ENCODE results near the gene CRB1.
"Not testable (repeated sequence)": the region's sequence is repeated elsewhere in the genome, so short reads cannot be mapped to it uniquely, and the experiment has no call there.

Gene CRB1

DNA sequence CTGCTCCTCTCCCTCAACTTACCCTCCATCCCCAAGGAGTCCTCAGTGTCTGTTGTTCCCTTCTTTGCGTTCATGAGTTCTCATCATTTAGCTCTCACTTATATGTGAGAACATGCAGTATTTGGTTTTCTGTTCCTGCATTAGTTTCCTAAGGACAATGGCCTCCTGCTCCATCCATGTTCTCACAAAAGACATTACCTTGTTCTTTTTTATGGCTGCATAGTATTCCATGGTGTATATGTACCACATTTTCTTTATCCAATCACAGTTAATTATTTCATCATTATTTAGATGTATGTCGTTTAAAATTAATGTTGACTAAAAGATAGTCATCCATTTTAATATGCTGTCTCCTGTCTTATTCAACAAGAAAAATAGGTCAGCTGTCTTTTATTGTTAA lies 134.1 kb downstream of the CRB1 start:
- DNase-seq: no peak

GRCh38 chr1:197404774-197405173 lies 136.7 kb downstream of the CRB1 start:
- DNase-seq: not testable (repeated sequence)

GRCh38 chr1:197405614-197406013 lies 137.6 kb downstream of the CRB1 start:
- not testable (repeated sequence) for DNase-seq

DNA sequence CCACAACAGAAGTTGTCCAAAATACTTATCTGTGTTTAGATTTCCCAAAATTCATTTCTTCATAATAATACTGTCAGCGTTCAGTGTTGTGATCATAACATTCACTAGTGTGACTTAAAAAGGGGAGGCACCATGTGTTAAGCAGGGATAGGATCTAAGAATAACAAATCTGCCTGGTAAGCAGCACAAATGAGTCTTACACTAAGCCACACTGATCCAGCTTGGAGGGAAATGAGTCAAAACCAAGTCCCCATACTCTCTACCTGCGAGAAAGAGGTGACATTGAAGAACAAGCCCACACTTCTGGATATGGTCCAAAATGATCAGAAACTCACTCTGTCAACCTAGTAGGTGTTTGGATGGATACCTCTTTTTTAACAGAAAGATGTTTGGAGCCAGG lies 145.5 kb downstream of the CRB1 start:
- DNase-seq: no peak

GRCh38 chr1:197415221-197415620 lies 147.2 kb downstream of the CRB1 start:
- no peak for DNase-seq

GRCh38 chr1:197418693-197419092 lies 150.6 kb downstream of the CRB1 start:
- no peak for DNase-seq

- no peak for DNase-seq
Observed at GRCh38 chr1:197422993-197423392, 154.9 kb downstream of the CRB1 start.

DNA sequence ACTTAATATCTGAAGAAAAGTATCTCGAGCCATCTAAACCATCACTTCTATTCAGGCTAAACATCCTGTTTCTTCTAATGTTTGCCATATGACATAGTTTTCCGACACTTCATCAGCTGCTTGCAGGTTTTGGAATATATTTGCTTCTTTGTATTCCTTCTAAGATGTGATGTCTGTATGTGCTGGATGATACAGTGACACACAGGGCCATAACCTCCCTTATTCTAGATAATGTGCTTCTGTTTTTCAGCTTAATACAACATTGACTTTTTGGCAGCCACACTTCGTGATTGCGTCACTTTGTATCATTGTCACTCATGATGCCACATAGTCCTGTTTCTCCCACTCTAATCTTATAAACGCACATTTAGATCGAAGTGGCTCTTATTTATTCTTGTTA lies 156.3 kb downstream of the CRB1 start:
- no peak for DNase-seq

GRCh38 chr1:197429372-197429771 lies 161.3 kb downstream of the CRB1 start:
- DNase-seq: no peak

- no peak for DNase-seq
Observed at GRCh38 chr1:197435224-197435623, 167.2 kb downstream of the CRB1 start.

DNA sequence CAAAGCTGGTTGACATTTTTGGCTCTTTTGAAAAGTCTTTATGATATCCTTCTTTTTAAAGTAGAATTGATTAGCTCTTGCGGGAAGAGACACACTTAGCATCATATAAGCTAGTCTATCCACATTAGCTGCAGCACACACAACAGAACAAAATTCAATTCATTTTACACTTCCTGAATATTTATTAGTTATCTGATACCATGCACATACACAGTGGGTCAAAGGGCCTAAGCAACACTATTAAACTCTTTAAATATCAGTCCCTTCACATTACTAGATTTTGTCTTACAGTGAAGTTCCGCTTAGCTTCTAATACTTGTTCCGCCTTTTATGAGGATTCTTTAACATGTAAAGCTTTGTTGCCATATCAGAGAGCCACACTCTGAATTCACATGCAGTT lies 169.5 kb downstream of the CRB1 start:
- no peak for DNase-seq

GRCh38 chr1:197438010-197438790 lies 170.1 kb downstream of the CRB1 start:
- no peak for DNase-seq

DNA sequence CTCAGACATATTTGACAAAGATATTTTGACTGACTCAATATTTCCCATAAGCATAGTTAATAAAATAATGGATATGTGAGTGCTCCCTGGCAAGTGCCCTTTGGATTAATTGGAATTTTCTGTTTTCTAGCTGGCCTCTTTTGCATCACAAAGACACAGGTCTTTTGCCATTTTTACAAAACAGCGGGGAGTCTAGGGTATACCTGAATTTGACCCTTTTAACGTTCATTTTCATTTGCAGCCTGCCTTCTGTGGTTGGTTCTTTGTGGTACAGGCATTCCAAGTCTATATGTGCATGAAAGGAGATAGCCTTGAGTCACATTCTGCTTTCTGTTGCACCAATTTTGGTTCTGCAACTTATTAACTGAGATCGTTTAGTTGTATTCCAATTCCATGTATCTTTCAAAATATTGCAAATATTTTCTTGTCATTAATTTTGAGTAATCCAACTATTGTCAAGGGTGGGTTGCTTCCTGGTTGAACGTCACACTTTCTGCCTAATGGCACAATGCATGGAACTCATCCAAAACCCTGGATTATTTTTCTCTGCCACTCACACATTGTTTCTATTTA lies 171.7 kb downstream of the CRB1 start:
- no peak for DNase-seq

DNA sequence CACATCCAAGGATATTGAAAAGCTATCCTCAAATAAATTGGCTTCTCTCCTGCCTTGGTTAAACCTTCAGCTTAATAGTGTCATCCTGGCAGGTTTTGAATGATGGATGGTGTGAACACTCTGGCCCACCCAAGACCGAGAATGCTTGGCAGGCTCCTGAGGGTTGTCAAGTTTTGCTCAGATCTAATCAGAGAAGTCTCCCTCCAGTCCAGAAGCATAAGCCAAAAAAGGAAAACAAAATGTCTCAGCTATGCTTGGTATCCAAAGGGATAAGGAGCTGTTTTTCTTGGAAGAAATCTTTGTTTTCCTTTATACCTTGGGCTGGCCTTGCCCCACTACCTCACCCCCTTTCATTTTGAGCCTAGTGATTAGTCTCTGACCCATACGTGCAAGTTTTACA lies 172.7 kb downstream of the CRB1 start:
- no peak for DNase-seq

- DNase-seq: no peak
Observed at GRCh38 chr1:197441999-197442414, 174.0 kb downstream of the CRB1 start.

DNA sequence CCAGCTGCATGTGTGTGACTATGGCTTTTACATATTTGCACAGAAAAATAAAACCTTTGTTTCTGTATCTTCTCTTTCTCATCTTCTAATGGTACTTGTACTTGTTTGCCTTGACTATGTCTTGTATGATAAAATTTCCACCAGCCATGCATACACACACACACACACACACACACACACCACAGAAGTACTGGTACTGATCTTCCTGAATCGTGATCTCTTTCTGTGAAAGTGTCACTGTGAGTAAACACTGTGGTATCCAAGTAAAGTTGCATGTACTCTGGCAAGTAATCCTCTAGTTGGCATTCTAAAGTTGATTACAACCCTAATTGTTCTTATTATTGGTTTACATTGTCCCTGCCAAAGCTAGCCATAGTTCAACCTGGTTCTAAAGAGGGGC lies 176.7 kb downstream of the CRB1 start:
- DNase-seq: no peak

DNA sequence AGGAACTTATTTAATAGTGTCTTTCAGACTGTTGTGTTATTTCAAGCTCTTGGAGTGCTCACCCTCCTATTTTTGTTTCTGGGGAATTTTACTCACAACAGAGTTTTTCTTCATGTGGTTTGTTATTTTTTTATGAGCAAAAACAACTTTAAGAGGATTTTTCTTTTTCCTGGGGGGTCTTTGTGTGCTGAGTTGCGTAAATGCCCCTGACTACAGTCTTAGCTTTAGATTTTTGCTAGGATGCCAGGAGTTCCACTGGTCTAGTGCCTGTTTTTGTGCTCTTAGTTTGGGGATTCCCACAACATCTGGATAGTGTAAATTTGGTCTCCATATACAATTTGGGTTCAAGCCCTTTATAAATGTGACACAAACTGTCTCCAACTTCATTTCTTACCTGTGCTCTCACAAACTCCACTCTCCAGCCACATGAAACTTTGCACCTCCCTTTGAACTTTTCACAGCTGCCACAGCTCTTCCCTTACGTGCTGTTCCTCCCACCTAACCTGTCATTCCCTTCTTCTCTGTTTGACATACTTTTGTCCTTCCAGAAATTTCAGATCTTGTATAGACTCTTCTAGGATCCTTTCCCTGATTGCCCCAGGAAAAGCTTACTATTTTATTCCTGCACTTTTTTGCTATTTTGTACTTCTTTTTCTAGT lies 180.2 kb downstream of the CRB1 start:
- DNase-seq: no peak

DNA sequence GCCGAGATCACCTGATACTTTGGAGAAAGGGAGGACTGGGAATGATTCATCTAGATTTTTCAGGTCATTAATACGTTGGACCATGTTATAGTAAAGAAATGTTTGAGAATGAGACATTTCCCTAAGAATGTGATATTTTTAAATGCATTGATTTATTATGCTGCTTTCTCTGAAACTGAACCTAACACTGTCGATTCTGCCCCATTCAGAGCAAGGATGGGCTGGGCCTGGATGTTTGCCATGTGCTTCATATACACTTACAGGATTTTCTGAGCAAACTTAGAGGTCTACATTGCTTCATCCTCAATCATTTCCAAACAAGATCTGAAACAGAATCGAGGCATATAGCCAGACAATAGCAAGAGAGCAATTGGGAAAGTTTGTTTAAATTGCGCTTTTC lies 183.3 kb downstream of the CRB1 start:
- no peak for DNase-seq

DNA sequence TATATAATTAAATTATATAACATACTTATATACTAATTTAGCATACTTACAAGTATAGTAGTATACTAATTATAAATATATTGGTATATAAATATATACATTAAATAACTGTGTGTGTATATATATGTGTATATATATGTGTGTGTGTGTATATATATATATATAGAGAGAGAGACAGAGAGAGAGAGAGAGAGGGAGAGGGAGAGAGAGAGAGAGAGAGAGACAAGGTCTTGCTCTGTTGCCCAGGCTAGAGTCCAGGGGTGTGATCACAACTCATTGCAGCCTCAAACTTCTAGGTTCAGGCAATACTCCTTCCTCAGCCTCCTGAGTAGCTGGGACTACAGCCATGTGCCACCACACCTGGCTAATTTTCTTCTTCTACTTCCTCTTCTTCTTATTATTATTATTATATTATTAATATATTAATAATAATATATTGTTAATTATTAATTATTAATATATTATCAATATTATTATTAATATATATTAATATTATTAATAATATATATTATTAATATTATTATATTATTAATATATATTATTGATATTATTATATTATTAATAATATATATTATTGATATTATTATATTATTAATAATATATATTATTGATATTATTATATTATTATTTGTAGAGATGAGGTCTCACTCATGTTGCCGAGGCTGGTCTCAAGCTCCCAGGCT lies 185.5 kb downstream of the CRB1 start:
- no peak for DNase-seq

- no peak for DNase-seq
Observed at GRCh38 chr1:197462539-197462938, 194.5 kb downstream of the CRB1 start.

DNA sequence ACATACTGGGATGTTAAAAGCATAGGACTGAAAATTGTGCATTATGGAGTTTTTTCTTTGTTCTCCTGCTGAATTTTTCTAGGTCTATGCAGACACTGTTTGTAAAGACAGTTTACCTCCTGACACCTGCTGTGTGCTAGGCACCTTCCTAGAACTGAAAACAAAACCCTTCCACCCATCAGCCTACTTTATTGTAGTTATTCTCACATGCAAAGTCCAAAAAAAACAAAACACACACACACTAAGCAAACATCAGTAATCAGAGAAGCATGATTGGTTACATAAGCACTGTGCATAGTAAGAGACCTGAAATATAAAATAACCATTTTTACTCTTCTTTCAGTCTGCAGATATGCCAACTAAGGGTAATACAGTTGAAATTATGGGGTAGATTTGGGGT lies 195.1 kb downstream of the CRB1 start:
- no peak for DNase-seq

- no peak for DNase-seq
Observed at GRCh38 chr1:197464044-197464443, 196.0 kb downstream of the CRB1 start.

- DNase-seq: no peak
Observed at GRCh38 chr1:197465528-197466327, 197.7 kb downstream of the CRB1 start.
